ENCODE data around the gene DPF3.

DPF3 gene

GRCh38 chr14:72852194-72852593, 41.7 kb downstream of the DPF3 start:
- Mint-ChIP-seq H3K4me3 (no peak overlapping the region), H3K4me1 (ENCODE audit: low read depth) (no peaks in the 10 kb centered on the region), H3K36me3 (ENCODE audit: low read depth) (no peaks in the 10 kb centered on the region), H3K27me3 (ENCODE audit: low read depth) (peaks cover 15% of the 10 kb centered on the region), H3K27ac (no peak overlapping the region), H3K9me3 (no peaks in the 10 kb centered on the region)
- no peak for DNase-seq (ENCODE audit: low spot score)

DNA sequence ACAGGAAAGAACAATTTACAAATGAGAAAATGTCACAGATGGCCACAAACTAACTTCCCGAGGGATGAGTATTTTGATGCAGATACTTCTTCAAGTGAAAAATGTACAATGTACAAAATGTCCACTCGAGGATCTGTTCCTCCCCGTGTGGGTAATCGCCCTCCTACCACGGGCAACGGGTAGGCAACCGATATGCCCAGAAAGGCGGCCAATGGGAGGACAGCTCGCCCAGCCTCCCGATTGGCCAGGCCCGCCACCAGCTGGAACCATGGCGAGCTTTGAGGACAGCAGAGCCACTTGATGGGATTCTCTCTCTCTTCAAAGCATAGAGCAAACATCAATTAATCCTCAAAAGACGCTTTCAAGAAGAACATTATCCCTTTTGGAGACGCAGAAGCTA, 42.3 kb downstream of the DPF3 start:
- Mint-ChIP-seq H3K27ac (no peak overlapping the region), H3K27me3 (ENCODE audit: low read depth) (peaks cover 15% of the 10 kb centered on the region), H3K4me3 (no peak overlapping the region), H3K36me3 (ENCODE audit: low read depth) (no peaks in the 10 kb centered on the region), H3K4me1 (ENCODE audit: low read depth) (no peaks in the 10 kb centered on the region), H3K9me3 (no peaks in the 10 kb centered on the region)
- DNase-seq (ENCODE audit: low spot score), result no peak

- H3K27ac Mint-ChIP-seq, result no peak overlapping the region
- H3K36me3 Mint-ChIP-seq (ENCODE audit: low read depth), result no peaks in the 10 kb centered on the region
These were observed 43.5 kb downstream of the DPF3 start for GRCh38 chr14:72850360-72850759.

DNA sequence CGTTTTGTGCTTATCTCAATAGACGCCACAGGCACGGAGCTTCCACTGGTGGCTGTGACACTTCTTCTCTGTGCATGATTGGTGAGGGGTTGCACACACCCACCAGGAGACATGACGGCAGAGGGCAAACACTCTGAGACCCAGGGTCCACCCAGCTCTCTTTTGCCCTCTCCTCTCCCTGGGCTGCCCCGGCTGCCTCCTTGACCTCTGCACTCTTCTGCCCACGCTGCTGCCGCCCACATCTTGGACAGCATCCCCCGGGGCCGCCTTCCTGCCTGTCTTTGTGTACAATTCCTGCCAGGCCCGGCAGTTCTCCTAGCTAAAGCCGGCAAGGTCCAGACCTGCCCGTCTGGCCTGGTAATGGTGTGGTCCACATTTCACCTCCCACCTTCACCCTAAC, 44.7 kb downstream of the DPF3 start:
- no peaks in the 10 kb centered on the region for H3K9me3 Mint-ChIP-seq
- no peak overlapping the region for H3K27ac Mint-ChIP-seq
- no peaks in the 10 kb centered on the region for H3K4me1 Mint-ChIP-seq (ENCODE audit: low read depth)
- no peak for DNase-seq (ENCODE audit: low spot score)
- no peak overlapping the region for H3K4me3 Mint-ChIP-seq
- peaks cover 15% of the 10 kb centered on the region for H3K27me3 Mint-ChIP-seq (ENCODE audit: low read depth)
- H3K36me3 Mint-ChIP-seq (ENCODE audit: low read depth), result no peaks in the 10 kb centered on the region

More at GRCh38 chr14:72850360-72850759, 43.5 kb downstream of the DPF3 start:
- Mint-ChIP-seq H3K27me3 (ENCODE audit: low read depth) (peaks cover 15% of the 10 kb centered on the region), H3K4me1 (ENCODE audit: low read depth) (no peaks in the 10 kb centered on the region), H3K4me3 (no peak overlapping the region), H3K9me3 (no peaks in the 10 kb centered on the region)
- DNase-seq (ENCODE audit: low spot score), result no peak

- Mint-ChIP-seq H3K4me3 (no peak overlapping the region), H3K27ac (no peak overlapping the region), H3K27me3 (ENCODE audit: low read depth) (peaks cover 13% of the 10 kb centered on the region), H3K36me3 (ENCODE audit: low read depth) (no peaks in the 10 kb centered on the region), H3K9me3 (no peaks in the 10 kb centered on the region), H3K4me1 (ENCODE audit: low read depth) (no peaks in the 10 kb centered on the region)
- no peak for DNase-seq (ENCODE audit: low spot score)
These were observed 46.2 kb downstream of the DPF3 start for GRCh38 chr14:72847721-72848120.

- no peak overlapping the region for H3K4me3 Mint-ChIP-seq
- H3K4me1 Mint-ChIP-seq (ENCODE audit: low read depth), result no peaks in the 10 kb centered on the region
- no peak for DNase-seq (ENCODE audit: low spot score)
- H3K27ac Mint-ChIP-seq, result no peak overlapping the region
- peaks cover 10% of the 10 kb centered on the region for H3K27me3 Mint-ChIP-seq (ENCODE audit: low read depth)
- H3K36me3 Mint-ChIP-seq (ENCODE audit: low read depth), result no peaks in the 10 kb centered on the region
- no peaks in the 10 kb centered on the region for H3K9me3 Mint-ChIP-seq
These were observed 48.2 kb downstream of the DPF3 start for GRCh38 chr14:72845683-72846082.

- H3K4me1 Mint-ChIP-seq (ENCODE audit: low read depth), result no peaks in the 10 kb centered on the region
- H3K27me3 Mint-ChIP-seq (ENCODE audit: low read depth), result peaks cover 10% of the 10 kb centered on the region
- no peaks in the 10 kb centered on the region for H3K9me3 Mint-ChIP-seq
- H3K36me3 Mint-ChIP-seq (ENCODE audit: low read depth), result no peaks in the 10 kb centered on the region
- no peak for DNase-seq (ENCODE audit: low spot score)
- no peak overlapping the region for H3K27ac Mint-ChIP-seq
- no peak overlapping the region for H3K4me3 Mint-ChIP-seq
These were observed 48.7 kb downstream of the DPF3 start for GRCh38 chr14:72845196-72845595.

DNA sequence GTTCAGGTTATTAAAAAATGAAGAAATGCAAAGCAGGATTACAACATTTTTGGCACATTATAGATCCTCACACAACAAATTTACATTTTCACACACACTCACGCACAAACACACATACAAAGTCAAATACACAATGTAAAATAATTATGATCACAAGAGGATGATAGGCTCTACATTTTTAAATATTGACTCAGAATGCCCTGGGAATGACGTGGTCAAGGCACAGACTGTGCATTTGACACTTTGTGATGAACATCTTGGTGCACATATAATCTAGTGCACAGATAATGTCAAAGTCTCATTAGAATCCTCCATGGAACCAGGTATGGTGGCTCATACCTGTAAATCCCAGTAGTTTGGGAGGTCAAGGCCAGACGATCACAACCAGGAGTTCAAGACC, 49.4 kb downstream of the DPF3 start:
- DNase-seq (ENCODE audit: low spot score), result no peak
- peaks cover 10% of the 10 kb centered on the region for H3K27me3 Mint-ChIP-seq (ENCODE audit: low read depth)
- H3K4me3 Mint-ChIP-seq, result no peak overlapping the region
- H3K9me3 Mint-ChIP-seq, result no peaks in the 10 kb centered on the region
- H3K36me3 Mint-ChIP-seq (ENCODE audit: low read depth), result no peaks in the 10 kb centered on the region
- no peak overlapping the region for H3K27ac Mint-ChIP-seq
- no peaks in the 10 kb centered on the region for H3K4me1 Mint-ChIP-seq (ENCODE audit: low read depth)

GRCh38 chr14:72839753-72840607, 53.9 kb downstream of the DPF3 start:
- H3K4me1 Mint-ChIP-seq (ENCODE audit: low read depth), result no peaks in the 10 kb centered on the region
- H3K27me3 Mint-ChIP-seq (ENCODE audit: low read depth), result peaks cover 10% of the 10 kb centered on the region
- H3K36me3 Mint-ChIP-seq (ENCODE audit: low read depth), result no peaks in the 10 kb centered on the region
- DNase-seq (ENCODE audit: low spot score), result no peak
- no peak overlapping the region for H3K27ac Mint-ChIP-seq
- no peaks in the 10 kb centered on the region for H3K9me3 Mint-ChIP-seq
- H3K4me3 Mint-ChIP-seq, result no peak overlapping the region

GRCh38 chr14:72839351-72839750, 54.5 kb downstream of the DPF3 start:
- no peak for DNase-seq (ENCODE audit: low spot score)
- no peak overlapping the region for H3K4me3 Mint-ChIP-seq
- H3K9me3 Mint-ChIP-seq, result no peaks in the 10 kb centered on the region
- no peak overlapping the region for H3K27ac Mint-ChIP-seq
- peaks cover 10% of the 10 kb centered on the region for H3K27me3 Mint-ChIP-seq (ENCODE audit: low read depth)
- no peaks in the 10 kb centered on the region for H3K36me3 Mint-ChIP-seq (ENCODE audit: low read depth)
- no peaks in the 10 kb centered on the region for H3K4me1 Mint-ChIP-seq (ENCODE audit: low read depth)

DNA sequence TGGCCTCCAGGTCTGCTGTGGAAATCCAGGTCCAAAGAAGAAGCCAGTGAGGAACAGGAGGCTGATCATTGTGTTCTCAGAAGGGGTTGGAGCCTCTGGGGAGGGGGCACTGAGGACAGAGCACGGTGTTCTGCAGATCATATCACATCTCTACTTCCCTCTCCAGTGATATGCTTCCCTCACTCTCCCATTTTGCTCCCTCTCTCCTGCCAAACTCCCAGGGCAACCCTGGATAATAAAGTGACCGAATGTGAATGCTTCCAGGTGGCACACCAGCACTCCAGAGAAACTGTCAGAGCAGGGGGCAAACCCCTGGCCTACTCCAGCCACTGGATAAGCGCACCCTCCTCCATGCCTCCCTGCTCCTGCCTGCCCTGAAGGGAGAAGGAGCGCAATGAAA, 57.8 kb downstream of the DPF3 start:
- DNase-seq (ENCODE audit: low spot score), result no peak
- Mint-ChIP-seq H3K4me1 (ENCODE audit: low read depth) (no peaks in the 10 kb centered on the region), H3K4me3 (no peak overlapping the region), H3K36me3 (ENCODE audit: low read depth) (no peaks in the 10 kb centered on the region), H3K27ac (no peak overlapping the region), H3K27me3 (ENCODE audit: low read depth) (peaks cover 16% of the 10 kb centered on the region), H3K9me3 (no peaks in the 10 kb centered on the region)

DNA sequence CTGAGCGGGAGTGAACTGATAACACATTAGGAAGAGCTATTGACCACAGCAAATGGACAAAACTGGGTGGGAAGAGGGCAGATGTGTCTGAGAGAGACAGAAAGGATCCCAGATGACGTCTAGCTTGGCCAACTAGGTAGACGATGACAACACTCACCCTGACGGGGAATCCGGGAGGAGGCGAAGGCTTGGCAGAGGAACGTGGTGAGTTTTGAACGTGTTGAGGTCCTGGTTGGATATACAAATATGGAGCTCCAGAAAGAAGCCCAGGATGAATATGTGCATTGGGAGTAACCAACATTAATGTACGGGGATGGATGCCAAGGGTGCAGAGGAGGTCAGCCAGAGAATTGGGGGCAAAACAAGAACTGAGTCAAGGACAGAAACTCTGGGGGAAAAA, 60.7 kb downstream of the DPF3 start:
- DNase-seq (ENCODE audit: low spot score), result no peak
- Mint-ChIP-seq H3K4me3 (no peak overlapping the region), H3K27me3 (ENCODE audit: low read depth) (peaks cover 21% of the 10 kb centered on the region), H3K9me3 (no peaks in the 10 kb centered on the region), H3K4me1 (ENCODE audit: low read depth) (no peaks in the 10 kb centered on the region), H3K27ac (no peak overlapping the region), H3K36me3 (ENCODE audit: low read depth) (no peaks in the 10 kb centered on the region)

GRCh38 chr14:72830786-72831594, 62.9 kb downstream of the DPF3 start:
- DNase-seq (ENCODE audit: low spot score), result no peak
- peaks cover 24% of the 10 kb centered on the region for H3K27me3 Mint-ChIP-seq (ENCODE audit: low read depth)
- H3K27ac Mint-ChIP-seq, result no peak overlapping the region

DNA sequence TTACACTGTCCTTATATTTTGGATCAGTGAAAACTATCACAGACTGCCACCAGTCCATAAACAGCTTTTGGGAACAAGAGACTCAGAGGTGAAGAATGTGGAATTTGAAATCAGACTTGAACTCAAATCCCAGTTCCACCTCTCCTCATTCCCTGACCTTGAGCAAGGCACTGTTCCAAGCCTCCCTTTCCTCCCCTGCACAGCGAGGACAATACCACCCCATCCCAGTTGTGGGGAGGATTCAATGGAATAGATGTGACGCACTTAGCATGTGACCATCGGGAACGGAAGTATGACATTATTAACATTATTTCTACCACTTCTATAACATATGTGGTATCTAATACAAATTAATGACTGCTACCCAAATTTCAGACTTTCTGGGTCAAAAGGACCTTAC, 63.5 kb downstream of the DPF3 start:
- no peak for DNase-seq (ENCODE audit: low spot score)
- Mint-ChIP-seq H3K9me3 (no peaks in the 10 kb centered on the region), H3K4me3 (no peak overlapping the region), H3K4me1 (ENCODE audit: low read depth) (no peaks in the 10 kb centered on the region), H3K36me3 (ENCODE audit: low read depth) (no peaks in the 10 kb centered on the region), H3K27ac (no peak overlapping the region), H3K27me3 (ENCODE audit: low read depth) (peaks cover 24% of the 10 kb centered on the region)

More at GRCh38 chr14:72830786-72831594, 62.9 kb downstream of the DPF3 start:
- H3K36me3 Mint-ChIP-seq (ENCODE audit: low read depth), result no peaks in the 10 kb centered on the region
- no peaks in the 10 kb centered on the region for H3K4me1 Mint-ChIP-seq (ENCODE audit: low read depth)
- no peak overlapping the region for H3K4me3 Mint-ChIP-seq
- H3K9me3 Mint-ChIP-seq, result no peaks in the 10 kb centered on the region

All from T-helper 2 cell treated with Interferon-gamma antibody and Interleukin-4, amounts not matched to agents 5 μg/mL and 100 μg/mL, for 36 hours (primary cell).